ENCODE results near the gene MAPKBP1.

DNA sequence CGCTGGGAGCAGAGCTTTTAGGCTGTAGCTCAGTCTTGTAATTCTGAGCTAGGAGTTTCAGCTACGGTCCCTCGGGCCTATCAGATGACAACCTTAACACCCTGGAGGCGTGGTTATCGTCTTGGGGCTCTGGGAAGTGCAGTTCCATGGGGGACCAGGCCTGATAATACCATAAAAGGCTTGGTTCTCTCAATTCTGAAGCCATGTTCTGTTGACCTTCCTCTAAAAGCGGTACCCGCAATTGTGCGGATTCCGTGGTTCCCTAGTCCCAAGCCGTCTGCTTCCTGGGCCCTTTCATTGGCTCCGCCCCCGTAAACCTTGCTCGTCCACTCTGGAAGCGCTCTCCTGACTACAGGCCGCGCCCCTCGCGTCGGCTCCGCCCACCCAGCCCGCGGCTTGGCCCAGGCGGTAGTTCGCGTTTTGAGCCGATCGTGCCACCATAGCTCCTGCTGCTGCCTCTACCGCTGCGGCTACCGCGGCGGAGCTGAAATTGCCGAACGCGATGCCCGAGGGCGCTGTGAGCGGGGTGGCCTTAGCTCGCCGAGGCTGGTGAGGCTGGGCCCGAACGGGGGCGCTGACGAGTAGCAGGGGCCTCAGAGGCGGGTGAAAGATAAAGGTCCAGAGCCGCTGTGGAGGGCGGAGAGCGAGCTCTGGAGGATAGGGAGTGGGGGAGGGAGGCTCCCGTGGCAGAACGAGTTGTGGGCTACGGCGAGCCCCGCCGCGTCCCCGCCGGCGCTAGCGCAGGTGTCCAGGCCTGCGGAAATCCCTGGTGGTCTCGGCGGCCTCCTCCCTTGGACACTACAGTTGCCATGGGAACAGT, at the start of gene MAPKBP1:
- TF ChIP-seq CTCF (IDR thresholded peaks at IDR 0.05 in 4 of 5, conservative IDR thresholded peaks at IDR 0.05 in 1 of 5) = peak; percentile 38 to 76 (median 60)
- peak; percentile 49 to 51 for TF ChIP-seq POLR2A (IDR thresholded peaks at IDR 0.05)
